GM19463 (cell line): Measurements from ENCODE around the gene GPC5.

Experiments used
- ATAC-seq: cut with Tn5 transposase; IDR thresholded peaks from one replicate; pipeline ENCODE4 v1.9.1; 2021; ENCODE audit warnings: mild to moderate bottlenecking, moderate library complexity; ENCODE audit not compliant: unreplicated experiment

The GPC5 gene

GRCh38 chr13:91701975-91702374, 303.6 kb downstream of the GPC5 start:
- no peak for ATAC-seq

GRCh38 chr13:91702411-91702810, 304.0 kb downstream of the GPC5 start:
- ATAC-seq: no peak

GRCh38 chr13:91704398-91704797, 306.0 kb downstream of the GPC5 start:
- ATAC-seq: no peak

GRCh38 chr13:91708558-91708957, 310.1 kb downstream of the GPC5 start:
- no peak for ATAC-seq

GRCh38 chr13:91709180-91709579, 310.8 kb downstream of the GPC5 start:
- ATAC-seq: no peak

- no peak for ATAC-seq
These were observed 312.3 kb downstream of the GPC5 start for GRCh38 chr13:91710733-91711132.

- ATAC-seq: no peak
These were observed 316.4 kb downstream of the GPC5 start for GRCh38 chr13:91714855-91715254.

GRCh38 chr13:91716436-91717065, 318.1 kb downstream of the GPC5 start:
- no peak for ATAC-seq

GRCh38 chr13:91719033-91719432, 320.6 kb downstream of the GPC5 start:
- ATAC-seq: no peak

GRCh38 chr13:91721413-91721812, 323.0 kb downstream of the GPC5 start:
- ATAC-seq: no peak

GRCh38 chr13:91722267-91722884, 324.0 kb downstream of the GPC5 start:
- ATAC-seq: no peak

- ATAC-seq: no peak
These were observed 326.2 kb downstream of the GPC5 start for GRCh38 chr13:91724591-91724990.

- no peak for ATAC-seq
These were observed 327.2 kb downstream of the GPC5 start for GRCh38 chr13:91725646-91726045.

- ATAC-seq: no peak
These were observed 328.2 kb downstream of the GPC5 start for GRCh38 chr13:91726671-91727070.

GRCh38 chr13:91729859-91730258, 331.4 kb downstream of the GPC5 start:
- ATAC-seq: no peak

GRCh38 chr13:91739751-91740150, 341.3 kb downstream of the GPC5 start:
- no peak for ATAC-seq

- ATAC-seq: no peak
These were observed 342.3 kb downstream of the GPC5 start for GRCh38 chr13:91740756-91741155.

GRCh38 chr13:91741925-91742324, 343.5 kb downstream of the GPC5 start:
- no peak for ATAC-seq

- ATAC-seq: no peak
These were observed 345.9 kb downstream of the GPC5 start for GRCh38 chr13:91744284-91744683.

GRCh38 chr13:91745967-91746366, 347.5 kb downstream of the GPC5 start:
- ATAC-seq: no peak

- no peak for ATAC-seq
These were observed 348.8 kb downstream of the GPC5 start for GRCh38 chr13:91747186-91747585.

- ATAC-seq: no peak
These were observed 350.1 kb downstream of the GPC5 start for GRCh38 chr13:91748416-91749089.
